Kidney epithelial cell (primary cell): Measurements from ENCODE around the gene HPDL. TPM values are rescaled to one million over a fixed set of nuclear protein-coding genes. Genes with fewer than 3 reads are reported as not detected.

Source experiments
- DNase-seq: peaks from one replicate; pipeline ENCODE4 v3.0.0-alpha.2; 2010; ENCODE audit warnings: low read depth
- H3K27me3 ChIP-seq: 2 replicates; pipeline ENCODE4 v1.6.0; 2011; ENCODE audit warnings: low read length; ENCODE audit not compliant: control insufficient read depth, insufficient read depth
- H3K36me3 ChIP-seq: 2 replicates; pipeline ENCODE4 v1.5.1; 2011; ENCODE audit warnings: low read length; ENCODE audit not compliant: control insufficient read depth, insufficient read depth
- H3K4me3 ChIP-seq: 2 replicates; pipeline ENCODE4 v1.5.1; 2011; ENCODE audit warnings: low read depth, mild to moderate bottlenecking, control low read depth, low read length
- total RNA-seq: library from RNA; depleted of rRNA; stranded (reverse); fragments of >200 nt; gene quantifications from 2 replicates; pipeline ENCODE4 v1.2.3, GENCODE V29; 2015
- TF ChIP-seq, protein P1 (sequence below): IDR thresholded peaks from 2 replicates; pipeline ENCODE4 v1.5.1; 2011; ENCODE audit warnings: mild to moderate bottlenecking, moderate library complexity, low read length, control low read depth, inconsistent platforms; ENCODE audit not compliant: insufficient read depth, poor library complexity, severe bottlenecking

HPDL gene
- total RNA-seq, 1 donor from 2014 or later = 0.58 TPM

DNA sequence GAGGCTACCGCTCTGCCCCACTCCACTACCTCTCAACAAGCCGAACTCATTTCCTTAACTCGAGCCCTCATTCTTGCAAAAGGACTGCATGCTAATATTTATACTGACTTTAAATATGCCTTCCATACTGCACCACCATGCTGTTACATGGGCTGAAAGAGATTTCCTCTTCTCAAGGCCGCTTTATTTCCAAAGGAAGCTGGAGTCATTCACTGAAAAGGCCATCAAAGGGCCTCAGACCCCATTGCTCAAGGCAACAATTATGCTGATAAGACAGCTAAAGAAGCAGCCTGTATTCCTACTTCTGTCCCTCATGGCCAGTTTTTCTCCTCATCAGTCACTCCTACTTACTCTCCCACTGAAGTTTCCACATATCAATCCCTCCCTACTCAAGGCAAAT is 6.9 kb upstream of the HPDL start:
- Histone ChIP-seq H3K36me3 (no peaks in the 10 kb centered on the region), H3K27me3 (no peaks in the 10 kb centered on the region), H3K4me3 (no peak overlapping the region)
- DNase-seq = no peak
- TF ChIP-seq, protein P1, sequence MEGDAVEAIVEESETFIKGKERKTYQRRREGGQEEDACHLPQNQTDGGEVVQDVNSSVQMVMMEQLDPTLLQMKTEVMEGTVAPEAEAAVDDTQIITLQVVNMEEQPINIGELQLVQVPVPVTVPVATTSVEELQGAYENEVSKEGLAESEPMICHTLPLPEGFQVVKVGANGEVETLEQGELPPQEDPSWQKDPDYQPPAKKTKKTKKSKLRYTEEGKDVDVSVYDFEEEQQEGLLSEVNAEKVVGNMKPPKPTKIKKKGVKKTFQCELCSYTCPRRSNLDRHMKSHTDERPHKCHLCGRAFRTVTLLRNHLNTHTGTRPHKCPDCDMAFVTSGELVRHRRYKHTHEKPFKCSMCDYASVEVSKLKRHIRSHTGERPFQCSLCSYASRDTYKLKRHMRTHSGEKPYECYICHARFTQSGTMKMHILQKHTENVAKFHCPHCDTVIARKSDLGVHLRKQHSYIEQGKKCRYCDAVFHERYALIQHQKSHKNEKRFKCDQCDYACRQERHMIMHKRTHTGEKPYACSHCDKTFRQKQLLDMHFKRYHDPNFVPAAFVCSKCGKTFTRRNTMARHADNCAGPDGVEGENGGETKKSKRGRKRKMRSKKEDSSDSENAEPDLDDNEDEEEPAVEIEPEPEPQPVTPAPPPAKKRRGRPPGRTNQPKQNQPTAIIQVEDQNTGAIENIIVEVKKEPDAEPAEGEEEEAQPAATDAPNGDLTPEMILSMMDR = no peak

DNA sequence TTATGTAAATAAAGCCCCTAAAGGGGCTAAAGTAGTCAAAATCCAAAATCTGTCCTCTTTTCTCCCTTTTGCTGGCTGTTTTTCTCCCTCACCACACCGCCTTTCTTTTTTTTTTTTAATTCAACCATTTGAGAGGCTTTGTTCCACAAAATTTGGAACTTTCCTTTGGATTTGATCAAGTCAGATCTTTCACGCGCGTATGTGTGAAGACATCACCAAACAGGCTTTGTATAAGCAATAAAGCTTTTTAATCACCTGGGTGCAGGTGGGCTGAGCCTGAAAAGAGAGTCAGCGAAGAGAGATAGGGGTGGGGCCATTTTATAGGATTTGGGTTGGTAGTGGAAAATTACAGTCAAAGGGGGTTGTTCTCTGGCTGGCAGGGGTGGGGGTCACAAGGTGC is 5.3 kb upstream of the HPDL start:
- TF ChIP-seq, protein P1 = no peak
- no peak overlapping the region for H3K4me3 ChIP-seq
- H3K27me3 ChIP-seq = no peaks in the 10 kb centered on the region
- DNase-seq = no peak
- H3K36me3 ChIP-seq = no peaks in the 10 kb centered on the region

DNA sequence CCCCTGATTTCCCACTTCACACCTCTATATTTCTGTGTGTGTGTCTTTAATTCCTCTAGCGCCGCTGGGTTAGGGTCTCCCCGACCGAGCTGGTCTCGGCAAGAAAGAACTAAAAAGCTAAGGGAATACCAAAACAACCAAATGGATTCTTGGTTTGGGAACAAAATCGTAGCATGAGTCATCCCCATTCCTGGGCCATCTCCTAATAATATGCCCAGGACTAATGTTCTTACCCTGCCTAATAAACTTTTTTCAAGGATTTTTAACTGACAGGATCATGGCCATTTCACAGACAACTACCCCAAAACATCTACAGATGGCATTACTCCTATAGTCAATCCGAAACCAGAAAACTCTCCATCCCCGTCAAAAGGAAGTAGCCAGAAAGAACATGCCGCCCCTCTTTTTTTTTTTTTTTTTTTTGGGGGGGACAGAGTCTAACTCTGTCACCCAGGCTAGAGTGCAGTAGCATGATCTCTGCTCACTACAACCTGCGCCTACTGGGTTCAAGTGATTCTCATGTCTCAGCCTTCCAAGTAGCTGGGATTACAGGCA is 4.1 kb upstream of the HPDL start:
- Histone ChIP-seq H3K27me3 (peaks cover 8% of the 10 kb centered on the region), H3K36me3 (no peaks in the 10 kb centered on the region), H3K4me3 (no peak overlapping the region)
- TF ChIP-seq, protein P1 = no peak
- no peak for DNase-seq

DNA sequence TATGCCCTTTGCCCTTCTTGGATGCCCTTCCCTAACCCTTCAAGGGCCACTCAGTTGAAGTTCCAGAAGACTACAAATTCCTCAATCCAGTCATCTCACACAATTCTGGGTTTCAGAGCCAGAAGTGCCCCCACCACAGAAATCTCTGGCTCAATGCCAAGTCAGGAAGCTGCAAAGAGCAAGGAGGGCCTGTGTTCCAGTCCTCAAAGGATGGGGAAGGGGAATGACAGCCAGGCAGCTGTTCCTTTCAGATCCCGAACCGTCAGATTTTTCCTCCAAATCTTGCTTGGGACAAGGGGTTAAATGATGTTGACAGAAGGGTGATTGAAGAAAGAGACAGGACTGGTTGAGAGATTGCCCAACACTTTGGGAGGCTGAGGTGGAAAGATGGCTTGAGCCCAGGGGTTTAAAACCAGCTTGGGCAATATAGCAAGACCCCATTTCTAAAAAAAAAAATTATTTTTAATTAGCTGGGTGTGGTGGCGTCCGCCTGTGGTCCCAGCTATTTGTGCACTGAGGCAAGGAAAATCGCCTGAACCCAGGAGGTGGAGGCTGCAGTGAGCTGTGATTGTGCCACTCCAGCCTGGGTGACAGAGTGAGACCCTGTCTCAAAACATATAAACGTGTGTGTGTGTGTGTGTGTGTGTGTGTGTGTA is 716 bp upstream of the HPDL start:
- TF ChIP-seq, protein P1 = no peak
- DNase-seq = no peak
- Histone ChIP-seq H3K36me3 (no peaks in the 10 kb centered on the region), H3K27me3 (peaks cover 9% of the 10 kb centered on the region), H3K4me3 (no peak overlapping the region)

DNA sequence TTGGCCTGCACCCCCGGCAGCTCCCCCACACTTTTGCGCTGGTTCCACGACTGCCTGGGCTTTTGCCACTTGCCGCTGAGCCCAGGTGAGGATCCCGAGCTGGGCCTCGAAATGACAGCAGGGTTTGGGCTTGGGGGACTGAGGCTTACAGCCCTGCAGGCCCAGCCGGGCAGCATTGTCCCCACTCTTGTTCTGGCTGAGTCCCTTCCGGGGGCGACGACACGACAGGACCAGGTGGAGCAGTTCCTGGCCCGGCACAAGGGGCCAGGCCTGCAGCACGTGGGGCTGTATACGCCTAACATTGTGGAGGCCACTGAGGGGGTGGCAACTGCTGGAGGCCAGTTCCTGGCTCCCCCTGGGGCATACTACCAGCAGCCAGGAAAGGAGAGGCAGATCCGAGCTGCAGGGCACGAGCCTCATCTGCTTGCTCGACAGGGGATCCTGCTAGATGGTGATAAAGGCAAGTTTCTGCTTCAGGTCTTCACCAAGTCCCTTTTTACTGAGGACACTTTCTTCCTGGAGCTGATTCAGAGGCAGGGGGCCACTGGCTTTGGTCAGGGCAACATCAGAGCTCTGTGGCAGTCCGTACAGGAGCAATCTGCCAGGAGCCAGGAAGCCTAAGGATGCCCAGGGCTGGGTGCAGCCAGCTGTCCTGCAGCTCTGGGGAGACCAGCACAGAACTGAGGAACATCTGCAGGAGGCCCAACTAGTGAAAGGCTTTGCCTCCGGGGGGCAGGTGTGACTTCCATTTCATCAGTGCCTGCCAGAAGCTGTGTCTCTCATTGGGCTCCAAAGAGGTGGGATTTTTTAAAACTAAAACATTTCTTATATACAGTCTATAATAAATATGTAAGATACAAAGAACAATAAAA is 1.2 kb downstream of the HPDL start:
- no peak overlapping the region for H3K4me3 ChIP-seq
- TF ChIP-seq, protein P1 = no peak
- DNase-seq = no peak
- peaks cover 9% of the 10 kb centered on the region for H3K27me3 ChIP-seq
- no peaks in the 10 kb centered on the region for H3K36me3 ChIP-seq
